ENCODE measurements around the gene FOXJ1. TPM values are rescaled to one million over a fixed set of nuclear protein-coding genes. Genes with fewer than 3 reads are reported as not detected.

FOXJ1 gene
- total RNA-seq, 1 experiment from 2014 or later = 3.3 TPM

DNA sequence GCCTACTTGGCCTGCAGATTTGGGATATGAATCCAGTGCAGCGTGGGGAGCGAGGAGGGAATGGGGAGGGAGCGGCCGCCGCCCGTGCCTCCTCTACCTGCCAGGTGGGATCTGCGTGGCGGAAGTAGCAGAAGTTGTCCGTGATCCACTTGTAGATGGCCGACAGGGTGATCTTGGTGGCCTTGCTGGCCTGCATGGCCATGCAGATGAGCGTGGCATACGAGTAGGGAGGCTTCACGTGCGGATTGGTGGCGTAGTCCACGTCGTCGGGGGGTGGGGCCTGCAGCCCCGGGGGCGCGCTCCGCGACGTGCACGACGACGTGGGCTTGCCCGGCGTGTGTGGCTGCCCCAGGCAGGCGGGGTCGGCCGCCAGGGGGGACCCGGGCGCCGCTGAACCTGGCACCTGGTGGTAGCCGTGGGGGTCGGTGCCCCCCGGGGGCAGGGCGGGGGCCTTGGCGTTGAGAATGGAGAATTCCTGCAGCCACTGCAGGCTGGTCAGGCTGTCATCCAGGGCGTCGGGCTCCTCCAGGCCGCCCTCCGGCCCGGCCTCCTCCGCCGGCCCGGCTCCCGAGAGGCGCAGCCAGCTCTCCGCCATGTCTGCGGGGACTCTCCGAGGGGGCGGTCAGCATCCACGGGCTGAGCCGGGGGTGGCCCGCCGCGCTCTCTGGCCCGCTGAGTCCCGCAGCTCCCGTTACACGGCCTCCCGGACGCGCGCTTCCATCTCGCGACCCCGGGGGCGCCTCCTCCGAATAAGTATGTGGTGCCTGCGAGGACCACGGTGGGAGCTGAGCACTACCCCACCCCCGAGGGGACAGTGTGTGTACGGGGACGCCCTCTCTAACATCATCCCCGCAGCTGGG, 1.0 kb downstream of the FOXJ1 start:
- Histone ChIP-seq H3K27me3 (ENCODE audit: control insufficient read depth, insufficient read depth, low read length) (peaks cover 73% of the 10 kb centered on the region), H3K4me3 (ENCODE audit: insufficient read depth, low read depth, low read length) (peak overlapping the region; percentile 55), H3K36me3 (replicated peaks; ENCODE audit: control insufficient read depth, insufficient read depth, low read length) (no peaks in the 10 kb centered on the region)
- peak; percentile 85 for DNase-seq

- Histone ChIP-seq H3K27me3 (ENCODE audit: control insufficient read depth, insufficient read depth, low read length) (peaks cover 74% of the 10 kb centered on the region), H3K4me3 (ENCODE audit: insufficient read depth, low read depth, low read length) (peak overlapping the region; percentile 55), H3K36me3 (replicated peaks; ENCODE audit: control insufficient read depth, insufficient read depth, low read length) (no peaks in the 10 kb centered on the region)
- peak; percentile 66 for DNase-seq
Observed at GRCh38 chr17:76138896-76139752, 1.9 kb downstream of the FOXJ1 start.

DNA sequence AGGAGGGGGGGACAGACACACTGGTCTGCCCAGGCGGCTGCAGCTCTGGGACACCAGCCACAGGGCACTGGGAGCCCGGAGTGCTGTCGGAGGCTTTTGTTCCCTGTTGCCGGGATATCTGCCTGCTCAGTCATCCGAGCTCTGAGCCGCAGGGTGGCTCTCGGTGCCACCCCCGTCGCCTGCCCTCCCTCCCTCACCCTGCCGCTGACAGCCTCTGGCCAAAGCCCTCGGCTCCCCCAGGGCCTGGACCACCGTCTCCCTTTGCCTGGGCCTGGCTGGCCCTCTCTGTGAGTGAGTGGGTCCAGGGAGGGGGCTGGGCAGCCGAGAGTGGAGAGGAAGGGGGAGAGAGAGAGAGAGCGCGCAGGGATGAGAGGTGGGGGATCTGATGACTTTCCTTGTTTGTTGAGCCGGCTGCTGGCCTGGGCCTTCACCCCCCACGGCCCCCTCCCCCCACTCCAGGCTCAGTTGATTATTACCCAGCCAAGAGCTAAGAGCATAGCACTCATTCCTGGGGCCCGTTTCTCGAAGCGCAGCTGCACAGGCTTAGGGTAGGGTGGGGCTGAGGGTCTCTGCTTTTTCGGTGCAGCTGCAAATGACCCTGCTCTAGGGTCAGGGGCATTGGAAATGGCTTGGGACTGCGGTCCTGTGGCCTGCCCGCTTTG, 2.7 kb downstream of the FOXJ1 start:
- peak overlapping the region; percentile 22; the same call in 1 of the 2 replicates for H3K4me3 ChIP-seq (ENCODE audit: insufficient read depth, low read depth, low read length)
- peak; percentile 90 for DNase-seq
- no peaks in the 10 kb centered on the region for H3K36me3 ChIP-seq (replicated peaks; ENCODE audit: control insufficient read depth, insufficient read depth, low read length)
- H3K27me3 ChIP-seq (ENCODE audit: control insufficient read depth, insufficient read depth, low read length) = peaks cover 71% of the 10 kb centered on the region

DNA sequence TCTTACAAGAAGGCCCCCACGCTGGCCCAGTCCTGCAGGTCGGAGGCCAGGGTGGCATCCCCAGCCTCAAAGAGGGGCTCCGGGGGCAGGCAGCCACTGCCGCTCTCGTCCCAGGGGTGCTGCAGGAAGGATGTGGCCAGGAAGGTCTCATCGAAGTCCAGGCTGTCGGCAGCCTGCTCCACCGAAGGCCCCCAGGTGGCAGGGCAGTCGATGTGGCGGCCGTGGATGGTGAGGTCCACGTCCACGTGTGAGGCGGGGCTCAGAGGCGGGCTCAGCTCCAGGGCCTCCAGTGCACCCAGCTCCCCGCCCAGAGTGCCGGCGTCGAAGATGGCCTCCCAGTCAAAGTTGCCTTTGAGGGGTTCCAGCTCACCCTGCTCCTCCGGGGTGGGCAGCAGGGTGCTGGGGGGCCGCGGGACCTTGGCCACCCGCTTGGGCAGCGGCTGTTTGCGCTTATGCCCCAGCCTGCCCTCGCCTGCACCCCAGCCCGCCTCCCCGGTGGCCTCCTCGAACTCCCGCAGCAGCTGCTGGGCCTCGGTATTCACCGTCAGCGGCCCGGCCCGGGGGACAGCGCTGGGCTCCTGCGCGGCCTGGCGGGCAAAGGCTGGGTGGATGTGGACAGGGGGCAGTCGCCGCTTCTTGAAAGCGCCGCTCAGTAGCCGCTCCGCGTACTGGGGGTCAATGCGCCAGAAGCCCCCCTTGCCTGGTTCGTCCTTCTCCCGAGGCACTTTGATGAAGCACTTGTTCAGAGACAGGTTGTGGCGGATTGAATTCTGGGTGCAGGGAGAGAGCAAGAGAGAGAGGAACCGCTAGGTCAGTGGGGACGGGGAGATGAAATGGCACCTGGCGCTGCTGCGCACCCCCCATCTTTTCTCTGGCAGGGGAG, 3.5 kb downstream of the FOXJ1 start:
- peak; percentile 83 for DNase-seq
- Histone ChIP-seq H3K4me3 (ENCODE audit: insufficient read depth, low read depth, low read length) (peak overlapping the region; percentile 22; the same call in 1 of the 2 replicates), H3K27me3 (ENCODE audit: control insufficient read depth, insufficient read depth, low read length) (peaks cover 71% of the 10 kb centered on the region), H3K36me3 (replicated peaks; ENCODE audit: control insufficient read depth, insufficient read depth, low read length) (no peaks in the 10 kb centered on the region)

GRCh38 chr17:76137001-76137350, 4.1 kb downstream of the FOXJ1 start:
- peaks cover 69% of the 10 kb centered on the region for H3K27me3 ChIP-seq (ENCODE audit: control insufficient read depth, insufficient read depth, low read length)
- no peaks in the 10 kb centered on the region for H3K36me3 ChIP-seq (replicated peaks; ENCODE audit: control insufficient read depth, insufficient read depth, low read length)
- no peak for DNase-seq
- H3K4me3 ChIP-seq (ENCODE audit: insufficient read depth, low read depth, low read length) = no peak overlapping the region

GRCh38 chr17:76136276-76137000, 4.6 kb downstream of the FOXJ1 start:
- peak; percentile 86 for DNase-seq
- Histone ChIP-seq H3K36me3 (replicated peaks; ENCODE audit: control insufficient read depth, insufficient read depth, low read length) (no peaks in the 10 kb centered on the region), H3K4me3 (ENCODE audit: insufficient read depth, low read depth, low read length) (no peak overlapping the region), H3K27me3 (ENCODE audit: control insufficient read depth, insufficient read depth, low read length) (peaks cover 69% of the 10 kb centered on the region)

DNA sequence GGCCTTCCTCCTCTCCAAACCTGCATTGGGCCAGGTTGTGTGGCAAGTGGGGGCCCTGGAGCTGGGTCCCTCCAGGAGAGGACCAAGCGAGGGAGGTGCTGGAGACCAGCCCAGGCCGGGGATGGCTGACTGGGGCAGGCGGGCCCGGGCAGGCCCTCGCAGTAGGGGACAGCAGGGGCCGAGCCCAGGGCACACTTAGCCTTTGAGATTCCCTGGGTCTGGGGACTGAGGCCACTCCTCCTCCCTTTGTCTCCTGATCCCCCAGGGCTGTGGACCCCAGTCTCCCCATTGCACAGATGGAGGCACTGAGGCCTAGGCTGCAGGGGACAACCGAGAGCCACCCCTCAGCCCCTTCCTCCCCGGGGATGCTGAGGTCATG, 5.2 kb downstream of the FOXJ1 start:
- H3K36me3 ChIP-seq (replicated peaks; ENCODE audit: control insufficient read depth, insufficient read depth, low read length) = no peaks in the 10 kb centered on the region
- peak; percentile 80 for DNase-seq

DNA sequence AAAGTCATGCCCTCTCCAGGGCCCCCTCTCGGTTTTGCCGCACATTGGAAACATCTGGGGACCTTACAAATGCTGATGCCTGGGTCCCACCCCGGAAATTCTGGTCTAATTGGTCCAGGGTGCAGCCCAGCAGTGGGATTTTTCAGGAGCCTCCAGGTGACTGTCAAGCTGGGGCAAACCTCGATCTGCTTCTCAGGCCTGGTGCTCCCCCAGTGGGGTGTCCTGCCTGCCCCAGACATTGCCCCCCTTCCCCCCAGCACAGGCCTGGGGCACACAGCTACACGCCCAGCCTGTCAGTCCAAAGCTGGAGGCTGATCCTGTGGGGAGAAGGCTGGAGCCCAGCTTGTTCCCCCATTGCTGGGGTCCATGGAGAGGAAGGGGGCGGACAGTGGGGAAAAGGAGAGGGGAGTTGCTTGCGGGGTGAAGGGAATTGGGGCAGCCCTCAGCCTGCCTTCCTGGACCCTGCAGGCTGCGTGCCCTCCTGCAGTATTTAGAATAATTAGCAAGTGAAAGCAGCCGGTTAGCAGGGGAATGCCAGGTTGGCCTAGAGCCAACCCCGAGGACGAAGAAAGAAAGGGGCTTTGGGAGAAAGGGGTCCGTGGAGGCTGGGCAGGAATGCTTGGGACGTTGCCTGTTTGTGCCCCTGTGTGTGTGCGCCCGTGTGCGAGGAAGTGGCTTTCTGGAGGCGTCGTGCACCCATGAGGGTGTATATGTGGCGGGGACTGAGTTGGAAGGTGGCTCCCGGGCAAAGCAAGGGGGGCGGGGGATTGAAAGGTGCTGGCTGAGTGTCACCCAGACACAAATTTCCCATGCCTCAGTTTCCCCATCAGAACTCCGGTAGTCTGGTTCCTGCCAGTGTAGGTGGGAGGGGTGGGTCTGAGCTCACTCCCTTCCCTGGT, 5.9 kb downstream of the FOXJ1 start:
- peaks cover 73% of the 10 kb centered on the region for H3K27me3 ChIP-seq (ENCODE audit: control insufficient read depth, insufficient read depth, low read length)
- H3K4me3 ChIP-seq (ENCODE audit: insufficient read depth, low read depth, low read length) = peak overlapping the region; percentile 16; the same call in 1 of the 2 replicates
- H3K36me3 ChIP-seq (replicated peaks; ENCODE audit: control insufficient read depth, insufficient read depth, low read length) = no peaks in the 10 kb centered on the region
- peak; percentile 88 for DNase-seq

More for the DNA sequence above, 5.2 kb downstream of the FOXJ1 start:
- peaks cover 73% of the 10 kb centered on the region for H3K27me3 ChIP-seq (ENCODE audit: control insufficient read depth, insufficient read depth, low read length)
- peak overlapping the region; percentile 16; the same call in 1 of the 2 replicates for H3K4me3 ChIP-seq (ENCODE audit: insufficient read depth, low read depth, low read length)

- H3K27me3 ChIP-seq (ENCODE audit: control insufficient read depth, insufficient read depth, low read length) = peaks cover 50% of the 10 kb centered on the region
- DNase-seq = peak; percentile 91
- no peaks in the 10 kb centered on the region for H3K36me3 ChIP-seq (replicated peaks; ENCODE audit: control insufficient read depth, insufficient read depth, low read length)
- peak overlapping the region; percentile 5; the same call in 1 of the 2 replicates for H3K4me3 ChIP-seq (ENCODE audit: insufficient read depth, low read depth, low read length)
Observed at GRCh38 chr17:76132574-76133338, 8.3 kb downstream of the FOXJ1 start.

DNA sequence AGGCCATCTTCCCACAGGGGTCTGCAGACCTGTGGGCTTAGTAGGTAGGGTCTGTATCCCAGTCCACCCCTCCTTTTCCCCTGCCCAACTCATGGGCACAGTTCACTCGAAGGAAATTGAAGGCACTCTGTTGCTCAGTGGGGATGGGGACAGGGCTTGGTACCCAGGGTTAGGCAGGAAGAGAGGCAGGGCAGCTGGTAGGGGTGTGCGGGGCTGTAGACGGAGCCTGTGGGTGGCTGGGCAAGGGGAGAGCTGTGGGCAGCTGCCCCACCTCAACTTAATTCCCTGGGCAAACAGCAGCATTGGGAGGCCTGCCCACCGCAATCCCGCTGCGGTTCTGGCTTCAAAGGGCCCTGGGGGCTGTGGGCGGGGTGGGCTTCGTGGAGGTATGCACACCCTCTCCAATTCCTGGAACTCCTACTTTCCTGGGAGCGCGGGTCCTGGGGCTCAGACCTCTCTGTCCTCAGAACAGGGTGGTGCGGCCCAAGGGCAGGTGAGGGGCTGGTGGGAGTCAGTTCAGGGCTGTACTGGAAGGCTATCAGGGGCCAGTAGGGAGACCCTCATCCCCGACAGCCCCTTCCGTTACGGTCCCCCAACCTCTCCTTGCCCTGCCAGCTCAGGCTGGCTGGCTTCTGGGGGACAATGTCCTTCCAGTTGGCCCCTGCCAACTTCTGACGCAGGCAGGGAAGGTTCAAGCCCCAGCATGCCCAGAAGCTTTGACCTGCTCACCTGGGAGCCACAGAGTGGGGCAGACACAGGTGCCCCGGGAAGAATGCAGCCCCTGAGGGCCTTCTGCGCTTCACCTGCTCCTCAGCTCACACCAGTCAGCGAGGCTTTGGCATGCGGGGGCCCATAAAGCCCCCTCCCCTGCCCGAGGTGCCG, 9.1 kb downstream of the FOXJ1 start:
- H3K36me3 ChIP-seq (replicated peaks; ENCODE audit: control insufficient read depth, insufficient read depth, low read length) = no peaks in the 10 kb centered on the region
- peaks cover 42% of the 10 kb centered on the region for H3K27me3 ChIP-seq (ENCODE audit: control insufficient read depth, insufficient read depth, low read length)
- peak overlapping the region; percentile 16; the same call in 1 of the 2 replicates for H3K4me3 ChIP-seq (ENCODE audit: insufficient read depth, low read depth, low read length)
- peak; percentile 66 for DNase-seq

GRCh38 chr17:76131051-76131691, 9.9 kb downstream of the FOXJ1 start:
- peak overlapping the region; percentile 1; the same call in 1 of the 2 replicates for H3K4me3 ChIP-seq (ENCODE audit: insufficient read depth, low read depth, low read length)
- no peaks in the 10 kb centered on the region for H3K36me3 ChIP-seq (replicated peaks; ENCODE audit: control insufficient read depth, insufficient read depth, low read length)
- peak; percentile 72 for DNase-seq
- peaks cover 35% of the 10 kb centered on the region for H3K27me3 ChIP-seq (ENCODE audit: control insufficient read depth, insufficient read depth, low read length)
